Activated T-helper 1 cell treated with anti-CD3 and anti-CD28 coated beads, Interleukin-12 subunit alpha, Interleukin-12 subunit beta, Interleukin-2, Interleukin-4 antibody, amounts not matched to agents 30 ng/mL and 10 ng/mL and 1 ng/mL, durations not matched to agents 14 hours and 24 hours and 36 hours (primary cell): ENCODE measurements around the gene GCSH. TPM values are rescaled to one million over a fixed set of nuclear protein-coding genes. Genes with fewer than 3 reads are reported as not detected.

ENCODE experiments used
- DNase-seq: peaks from one replicate; pipeline ENCODE4 v3.0.0; 2021; ENCODE audit warnings: low spot score
- H3K27ac Mint-ChIP-seq: one replicate; pipeline ENCODE4 v1.8.0; 2021; ENCODE audit warnings: mild to moderate bottlenecking, mixed read lengths
- H3K27me3 Mint-ChIP-seq: one replicate; pipeline ENCODE4 v1.8.0; 2022; ENCODE audit warnings: mild to moderate bottlenecking, moderate library complexity, mixed read lengths; ENCODE audit not compliant: insufficient read depth
- H3K36me3 Mint-ChIP-seq: one replicate; pipeline ENCODE4 v1.8.0; 2021; ENCODE audit warnings: low read depth, mixed read lengths
- H3K4me1 Mint-ChIP-seq: one replicate; pipeline ENCODE4 v1.8.0; 2021; ENCODE audit warnings: low read depth, mixed read lengths
- H3K4me3 Mint-ChIP-seq: one replicate; pipeline ENCODE4 v1.8.0; 2021; ENCODE audit warnings: mild to moderate bottlenecking, moderate library complexity, mixed read lengths
- H3K9me3 Mint-ChIP-seq: one replicate; pipeline ENCODE4 v1.8.0; 2021; ENCODE audit warnings: mixed read lengths
- intact Hi-C: fragments of 100-400 bp; cut with micrococcal nuclease; formaldehyde crosslinking; loops from one replicate; pipeline ENCODE4 v1.15.1; 2024
- total RNA-seq: library from RNA; stranded (reverse); gene quantifications from 2 replicates; pipeline ENCODE4 v1.2.3, GENCODE V29; 2022

The GCSH gene
- total RNA-seq = 16.5 and 19.1 TPM in 2 replicates

- DNase-seq = peak; percentile 99
- peaks cover 4% of the 10 kb centered on the region for H3K9me3 Mint-ChIP-seq
- peak within 1 kb of the TSS; percentile 81 for H3K4me3 Mint-ChIP-seq
- peaks cover 3% of the 10 kb centered on the region for H3K27me3 Mint-ChIP-seq
- H3K36me3 Mint-ChIP-seq = no peaks in the 10 kb centered on the region
- H3K27ac Mint-ChIP-seq = peak within 1 kb of the TSS; percentile 46
- peaks cover 6% of the 10 kb centered on the region for H3K4me1 Mint-ChIP-seq
- intact Hi-C loops = loop anchor here (1.0 to 5.0 kb wide), 7 partner anchors 19 to 635 kb away; partner anchors contain the start of genes ATMIN, C16orf46, CENPN and GAN
These were observed at the start of gene GCSH for GRCh38 chr16:81095953-81096714. TSS of gene GCSH (minus strand) at chr16:81096395. CDS start at chr16:81096278, 117 bp downstream.

GRCh38 chr16:81143921-81144471, 47.8 kb upstream of the GCSH start:
- peaks cover 3% of the 10 kb centered on the region for H3K27me3 Mint-ChIP-seq
- no peaks in the 10 kb centered on the region for H3K36me3 Mint-ChIP-seq
- intact Hi-C loops = no loop called here
- no peak overlapping the region for H3K27ac Mint-ChIP-seq
- no peaks in the 10 kb centered on the region for H3K4me1 Mint-ChIP-seq
- H3K4me3 Mint-ChIP-seq = no peak overlapping the region
- no peak for DNase-seq
- no peaks in the 10 kb centered on the region for H3K9me3 Mint-ChIP-seq

- no peak for DNase-seq
- H3K4me1 Mint-ChIP-seq = no peaks in the 10 kb centered on the region
- H3K4me3 Mint-ChIP-seq = no peak overlapping the region
- H3K27me3 Mint-ChIP-seq = peaks cover 3% of the 10 kb centered on the region
- intact Hi-C loops = no loop called here
- no peak overlapping the region for H3K27ac Mint-ChIP-seq
- H3K9me3 Mint-ChIP-seq = no peaks in the 10 kb centered on the region
- H3K36me3 Mint-ChIP-seq = no peaks in the 10 kb centered on the region
These were observed 46.7 kb upstream of the GCSH start for GRCh38 chr16:81142864-81143263.

- no peaks in the 10 kb centered on the region for H3K27me3 Mint-ChIP-seq
- intact Hi-C loops = no loop called here
- H3K36me3 Mint-ChIP-seq = no peaks in the 10 kb centered on the region
- no peak overlapping the region for H3K4me3 Mint-ChIP-seq
- no peaks in the 10 kb centered on the region for H3K9me3 Mint-ChIP-seq
- no peak for DNase-seq
- H3K27ac Mint-ChIP-seq = no peak overlapping the region
- H3K4me1 Mint-ChIP-seq = no peaks in the 10 kb centered on the region
These were observed 45.0 kb upstream of the GCSH start for GRCh38 chr16:81140930-81141780.

- DNase-seq = no peak
- Mint-ChIP-seq H3K9me3 (no peaks in the 10 kb centered on the region), H3K4me1 (no peaks in the 10 kb centered on the region), H3K36me3 (no peaks in the 10 kb centered on the region), H3K4me3 (no peak overlapping the region), H3K27me3 (no peaks in the 10 kb centered on the region), H3K27ac (no peak overlapping the region)
- intact Hi-C loops = no loop called here
These were observed 42.8 kb upstream of the GCSH start for GRCh38 chr16:81138831-81139557.

- Mint-ChIP-seq H3K27ac (no peak overlapping the region), H3K27me3 (no peaks in the 10 kb centered on the region), H3K9me3 (no peaks in the 10 kb centered on the region), H3K4me1 (no peaks in the 10 kb centered on the region), H3K36me3 (no peaks in the 10 kb centered on the region), H3K4me3 (no peak overlapping the region)
- intact Hi-C loops = no loop called here
- no peak for DNase-seq
These were observed 41.6 kb upstream of the GCSH start for GRCh38 chr16:81137754-81138153.

- Mint-ChIP-seq H3K27me3 (no peaks in the 10 kb centered on the region), H3K4me3 (no peak overlapping the region), H3K36me3 (no peaks in the 10 kb centered on the region), H3K4me1 (no peaks in the 10 kb centered on the region), H3K27ac (no peak overlapping the region), H3K9me3 (no peaks in the 10 kb centered on the region)
- intact Hi-C loops = no loop called here
- no peak for DNase-seq
These were observed 40.5 kb upstream of the GCSH start for GRCh38 chr16:81136390-81137335.

- H3K27ac Mint-ChIP-seq = no peak overlapping the region
- H3K4me1 Mint-ChIP-seq = no peaks in the 10 kb centered on the region
- H3K36me3 Mint-ChIP-seq = no peaks in the 10 kb centered on the region
- no peaks in the 10 kb centered on the region for H3K27me3 Mint-ChIP-seq
- H3K4me3 Mint-ChIP-seq = no peak overlapping the region
- DNase-seq = no peak
- intact Hi-C loops = no loop called here
- H3K9me3 Mint-ChIP-seq = no peaks in the 10 kb centered on the region
These were observed 33.9 kb upstream of the GCSH start for GRCh38 chr16:81130126-81130525.

- H3K27me3 Mint-ChIP-seq = no peaks in the 10 kb centered on the region
- H3K9me3 Mint-ChIP-seq = no peaks in the 10 kb centered on the region
- H3K27ac Mint-ChIP-seq = no peak overlapping the region
- H3K4me3 Mint-ChIP-seq = no peak overlapping the region
- DNase-seq = no peak
- no peaks in the 10 kb centered on the region for H3K36me3 Mint-ChIP-seq
- H3K4me1 Mint-ChIP-seq = no peaks in the 10 kb centered on the region
- intact Hi-C loops = no loop called here
These were observed 32.7 kb upstream of the GCSH start for GRCh38 chr16:81128726-81129524.

- Mint-ChIP-seq H3K36me3 (no peaks in the 10 kb centered on the region), H3K4me3 (no peak overlapping the region), H3K9me3 (no peaks in the 10 kb centered on the region), H3K4me1 (no peaks in the 10 kb centered on the region), H3K27me3 (no peaks in the 10 kb centered on the region), H3K27ac (no peak overlapping the region)
- intact Hi-C loops = no loop called here
- no peak for DNase-seq
These were observed 30.9 kb upstream of the GCSH start for GRCh38 chr16:81127051-81127450.

GRCh38 chr16:81123092-81123852, 27.1 kb upstream of the GCSH start:
- intact Hi-C loops = no loop called here
- Mint-ChIP-seq H3K9me3 (no peaks in the 10 kb centered on the region), H3K4me1 (no peaks in the 10 kb centered on the region), H3K27me3 (no peaks in the 10 kb centered on the region), H3K36me3 (no peaks in the 10 kb centered on the region), H3K4me3 (no peak overlapping the region), H3K27ac (no peak overlapping the region)
- no peak for DNase-seq
